SH-SY5Y (cell line): ENCODE data around the gene PRMT7.

Source experiments
- GATA2 ChIP-seq: IDR thresholded peaks from 2 replicates; pipeline ENCODE4 v1.6.1; 2011; ENCODE audit warnings: mild to moderate bottlenecking, low read depth, low read length
- GATA3 ChIP-seq: IDR thresholded peaks from 2 replicates; pipeline ENCODE4 v1.6.1; 2011; ENCODE audit warnings: low read depth, mild to moderate bottlenecking, low read length, moderate library complexity

DNA sequence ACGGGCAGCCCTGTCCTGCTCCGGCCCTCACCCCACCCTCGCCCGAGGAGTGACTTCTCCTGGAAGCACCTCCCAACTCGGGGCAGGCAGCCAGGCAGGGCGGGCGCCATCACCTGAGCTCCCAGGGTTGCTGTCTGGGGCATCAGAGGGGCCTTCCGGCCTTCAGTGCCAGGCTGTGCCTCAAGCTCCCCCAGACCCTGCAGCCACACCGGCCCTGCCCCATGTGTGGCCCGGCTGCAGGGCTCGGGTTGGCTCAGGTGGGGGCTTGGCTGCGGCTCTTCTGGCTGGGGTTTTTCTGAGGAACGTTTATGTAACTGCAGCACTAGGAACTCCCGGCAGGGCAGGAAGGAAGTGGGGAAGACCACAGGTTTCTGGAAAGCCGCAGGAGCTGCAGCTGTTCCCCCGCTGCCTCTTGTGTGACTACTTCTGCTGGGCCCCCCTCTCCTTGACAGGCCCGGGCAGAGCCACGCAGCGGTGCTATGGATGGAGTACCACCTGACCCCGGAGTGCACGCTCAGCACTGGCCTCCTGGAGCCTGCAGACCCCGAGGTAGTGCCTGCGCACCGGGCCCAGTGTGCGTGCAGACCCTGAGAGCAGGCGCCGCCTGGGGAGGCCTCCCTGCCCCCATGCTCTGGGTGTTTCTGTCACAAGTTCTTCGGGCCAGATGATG is 45.6 kb downstream of the PRMT7 start:
- TF ChIP-seq GATA3 (no peak), GATA2 (no peak)
